Endothelial cell of umbilical vein (primary cell): ENCODE measurements around the gene MARK3. TPM values are rescaled to one million over a fixed set of nuclear protein-coding genes. Genes with fewer than 3 reads are reported as not detected.

ENCODE experiments used
- BruUV-seq: library from RNA; stranded (reverse); fragments of 400-500 nt; replicated peaks from 2 replicates; lab custom pipeline; 2021; lab: Mats Ljungman, UMichigan
- CTCF ChIA-PET: fragments of 300-600, 350-600 bp; sonication (Branson Sonifier 250); formaldehyde crosslinking; loops from one replicate; lab custom pipeline; 2021; ENCODE audit warnings: antibody characterized with exemption, inconsistent platforms; lab: Charles Lee
- POLR2A ChIA-PET: fragments of 300-600, 350-600 bp; sonication (Branson Sonifier 250); formaldehyde crosslinking; loops from one replicate; lab custom pipeline; 2021; ENCODE audit warnings: antibody characterized with exemption, inconsistent platforms; lab: Charles Lee
- DNase-seq: peaks from one replicate; pipeline ENCODE4 v3.0.0-alpha.2; 2011; ENCODE audit warnings: low read depth, low spot score
- FAIRE-seq: peaks from 2 replicates; lab custom pipeline; 2011; peaks lifted over from hg19 to GRCh38; lab: Jason Lieb, UNC
- H2AFZ ChIP-seq: 2 replicates; pipeline ENCODE4 v1.6.0; 2012; ENCODE audit warnings: low read depth, low read length, control low read depth, inconsistent platforms
- H3K27ac ChIP-seq: 2 replicates; pipeline ENCODE4 v1.5.1; 2011; ENCODE audit warnings: low read depth, mild to moderate bottlenecking, control low read depth, low read length, moderate library complexity; ENCODE audit not compliant: insufficient read depth
- H3K27me3 ChIP-seq, 2 experiments: 2 replicates each; pipeline versions ENCODE4 v1.6.0 to v1.6.1; 2011; ENCODE audit warnings: low read length in 2 of 2, mixed read lengths in 1 of 2; ENCODE audit not compliant: control insufficient read depth in 2 of 2, insufficient read depth in 2 of 2
- H3K36me3 ChIP-seq, 2 experiments: 2 replicates in 1 of 2; 3 replicates in 1 of 2; pipeline ENCODE4 v1.5.1; 2011; ENCODE audit warnings: low read length in 2 of 2, mild to moderate bottlenecking in 1 of 2, moderate library complexity in 1 of 2; ENCODE audit not compliant: control insufficient read depth in 2 of 2, insufficient read depth in 2 of 2; ENCODE audit errors: extremely low read depth in 1 of 2
- H3K4me1 ChIP-seq: 3 replicates; pipeline ENCODE4 v1.5.1; 2011; ENCODE audit warnings: mild to moderate bottlenecking, low read length; ENCODE audit not compliant: control insufficient read depth, insufficient read depth; ENCODE audit errors: extremely low read depth
- H3K4me2 ChIP-seq: 2 replicates; pipeline ENCODE4 v1.6.1; 2011; ENCODE audit warnings: low read length, control low read depth, mixed read lengths; ENCODE audit not compliant: insufficient read depth
- H3K4me3 ChIP-seq, 3 experiments: fragments of 200-600 bp in 1 of 3; sonication (generic), shearing (Covaris generic) in 1 of 3; replicated peaks in 1 of 3; 2 replicates each; pipeline ENCODE4 v1.5.1; 2011 to 2016; ENCODE audit warnings: control low read depth in 3 of 3, low read length in 3 of 3, mild to moderate bottlenecking in 2 of 3, inconsistent platforms in 1 of 3, low read depth in 1 of 3, moderate library complexity in 1 of 3; ENCODE audit not compliant: insufficient read depth in 1 of 3
- H3K79me2 ChIP-seq: 2 replicates; pipeline ENCODE4 v1.6.0; 2012; ENCODE audit warnings: low read length, inconsistent platforms; ENCODE audit not compliant: control insufficient read depth, insufficient read depth
- H3K9ac ChIP-seq: replicated peaks from 2 replicates; pipeline ENCODE3; 2011; ENCODE audit warnings: low read length, control low read depth; ENCODE audit not compliant: insufficient read depth; ENCODE audit errors: extremely low read depth
- H3K9me1 ChIP-seq: replicated peaks from 3 replicates; pipeline ENCODE4 v1.6.0; 2011; ENCODE audit warnings: mild to moderate bottlenecking, low read length; ENCODE audit not compliant: control insufficient read depth, insufficient read depth; ENCODE audit errors: extremely low read depth
- H3K9me3 ChIP-seq: replicated peaks from 2 replicates; pipeline ENCODE4 v1.5.1; 2012; ENCODE audit warnings: low read length, inconsistent platforms; ENCODE audit not compliant: control insufficient read depth, insufficient read depth
- H4K20me1 ChIP-seq: replicated peaks from 2 replicates; pipeline ENCODE3; 2011; ENCODE audit warnings: mild to moderate bottlenecking, low read length; ENCODE audit not compliant: control insufficient read depth, insufficient read depth; ENCODE audit errors: extremely low read depth
- EZH2 ChIP-seq: IDR thresholded peaks from 2 replicates; pipeline ENCODE4 v1.6.1; 2012; ENCODE audit warnings: borderline replicate concordance, low read depth, mild to moderate bottlenecking, moderate library complexity, low read length, inconsistent platforms; ENCODE audit not compliant: severe bottlenecking
- FOS ChIP-seq: IDR thresholded peaks from 2 replicates; pipeline ENCODE4 v1.6.1; 2011; ENCODE audit warnings: mild to moderate bottlenecking, low read length, moderate library complexity, borderline replicate concordance; ENCODE audit not compliant: insufficient read depth
- GATA2 ChIP-seq: IDR thresholded peaks from 2 replicates; pipeline ENCODE4 v1.7.0; 2011; ENCODE audit warnings: low read depth, mild to moderate bottlenecking, moderate library complexity, mixed read lengths, low read length; ENCODE audit not compliant: insufficient read length, insufficient read depth
- JUN ChIP-seq: IDR thresholded peaks from 2 replicates; pipeline ENCODE4 v1.6.1; 2011; ENCODE audit warnings: borderline replicate concordance, low read depth; ENCODE audit not compliant: insufficient read length, insufficient read depth
- MYC ChIP-seq: IDR thresholded peaks from one replicate; pipeline ENCODE4 v1.6.1; 2011; ENCODE audit warnings: mild to moderate bottlenecking, low read depth, low read length
- POLR2A ChIP-seq: IDR thresholded peaks from 2 replicates; pipeline ENCODE4 v1.6.1; 2012; ENCODE audit warnings: low read depth, mild to moderate bottlenecking, control low read depth, low read length
- POLR2AphosphoS5 ChIP-seq: IDR thresholded peaks from 2 replicates; pipeline ENCODE4 v1.6.1; 2012; ENCODE audit warnings: low read depth, mild to moderate bottlenecking, control low read depth, low read length, moderate library complexity; ENCODE audit not compliant: insufficient read depth
- dilution Hi-C: fragments of 300-500 bp; cut with MboI; formaldehyde crosslinking; loops from one replicate; pipeline ENCODE4 v1.15.0; 2019; ENCODE audit warnings: low sequenced_read_pairs; ENCODE audit not compliant: extremely low pct_ligation_motif_present
- intact Hi-C: fragments of 100-400 bp; cut with micrococcal nuclease; formaldehyde crosslinking; loops from one replicate; pipeline ENCODE4 v1.10.0; 2022
- polyA plus RNA-seq, 4 experiments: library from polyadenylated mRNA; depleted of rRNA in 3 of 4; stranded (reverse) in 3 of 4; unstranded in 1 of 4; fragments of >200 nt; gene quantifications; 2 replicates each; pipeline versions ENCODE4 v1.2.1 to v1.2.3, GENCODE V29; 2011 to 2012; ENCODE audit warnings: missing spikeins in 1 of 4
- total RNA-seq: library from RNA; stranded (reverse); gene quantifications from 2 replicates; pipeline ENCODE4 v1.2.3, GENCODE V29; 2021
- TF ChIP-seq, protein P1 (sequence below): IDR thresholded peaks from 2 replicates; pipeline ENCODE4 v1.6.1; 2011; ENCODE audit not compliant: insufficient read depth, insufficient read length
- TF ChIP-seq, protein P2 (sequence below), 2 donors: IDR thresholded peaks; 1 replicate in 1 of 2; 2 replicates in 1 of 2; pipeline ENCODE4 v1.5.1; 2011; ENCODE audit warnings: low read length in 2 of 2, mild to moderate bottlenecking in 2 of 2, moderate library complexity in 2 of 2, control low read depth in 1 of 2, inconsistent platforms in 1 of 2, low read depth in 1 of 2; ENCODE audit not compliant: insufficient read depth in 1 of 2; ENCODE audit errors: extremely low read depth in 1 of 2

Gene MARK3
- total and polyA plus RNA-seq, 2 donors (not counting 3 experiments of a cell fraction or from before 2014, with no cell fraction given) = 46.6 to 96.1 TPM

DNA sequence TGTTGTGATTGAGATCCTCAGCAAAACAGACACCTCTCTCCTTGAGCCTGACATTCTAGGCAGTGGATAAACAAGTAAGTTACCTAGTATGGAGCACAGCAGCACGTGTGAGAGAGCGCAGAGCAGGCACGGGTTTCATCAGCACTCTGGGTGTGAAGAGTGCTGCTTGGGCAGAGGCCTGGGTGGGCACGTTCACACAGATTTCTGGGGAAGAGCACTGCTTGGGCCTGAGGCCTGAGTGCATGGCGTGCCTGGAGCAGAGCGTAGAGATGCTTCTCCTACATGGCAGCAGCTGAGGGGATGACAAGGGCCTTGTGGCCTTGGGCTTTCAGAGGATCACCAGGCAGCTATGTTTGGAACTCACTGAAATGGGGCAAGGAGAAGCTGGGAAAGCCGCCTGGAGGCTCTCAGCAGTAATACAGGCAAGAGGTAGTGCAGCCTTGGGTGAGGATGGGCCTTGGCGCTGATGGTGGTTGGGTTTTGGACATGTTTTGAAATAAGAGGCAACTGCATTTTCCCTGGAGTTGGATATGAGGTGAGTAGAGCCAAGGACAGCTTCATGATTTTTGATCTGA, 119.9 kb downstream of the MARK3 start:
- dilution Hi-C loops = no loop called here
- Histone ChIP-seq H3K4me3 (no peak overlapping the region), H3K9me1 (no peaks in the 10 kb centered on the region), H3K9ac (no peak overlapping the region), H3K4me2 (no peak overlapping the region), H3K9me3 (no peaks in the 10 kb centered on the region), H3K79me2 (no peaks in the 10 kb centered on the region), H3K36me3 (peaks cover 12 to 33% of the 10 kb centered on the region in 2 experiments), H3K27me3 (no peaks in the 10 kb centered on the region), H4K20me1 (no peaks in the 10 kb centered on the region), H3K4me1 (no peaks in the 10 kb centered on the region), H2AFZ (no peak overlapping the region), H3K27ac (no peak overlapping the region)
- CTCF ChIA-PET = interaction anchor here (2.6 kb wide), 1 partner anchor 14 kb away, joined by 17 read pairs; no protein-coding TSS in a partner anchor
- POLR2A ChIA-PET = no interaction called here
- TF ChIP-seq EZH2 = no peak
- TF ChIP-seq GATA2 = no peak
- BruUV-seq = no TSS peak
- FAIRE-seq (no peak), DNase-seq (no peak)
- intact Hi-C loops = no loop called here

- Histone ChIP-seq H3K27me3 (no peaks in the 10 kb centered on the region), H2AFZ (no peak overlapping the region), H3K9me3 (no peaks in the 10 kb centered on the region), H3K9me1 (no peaks in the 10 kb centered on the region), H3K36me3 (peaks cover 11 to 32% of the 10 kb centered on the region in 2 experiments), H3K79me2 (no peaks in the 10 kb centered on the region), H3K4me3 (no peak overlapping the region), H3K9ac (no peak overlapping the region), H3K4me1 (no peaks in the 10 kb centered on the region), H3K27ac (no peak overlapping the region), H3K4me2 (no peak overlapping the region), H4K20me1 (no peaks in the 10 kb centered on the region)
- dilution Hi-C loops (no loop called here), intact Hi-C loops (no loop called here)
- POLR2A ChIA-PET = interaction anchor here (0.6 kb wide), 1 partner anchor 61 kb away, joined by 5 read pairs; no protein-coding TSS in a partner anchor
- BruUV-seq = no TSS peak
- FAIRE-seq = no peak
- TF ChIP-seq GATA2 (no peak), MYC (no peak), POLR2A (no peak), EZH2 (no peak), JUN (no peak), POLR2AphosphoS5 (no peak), FOS (no peak)
- TF ChIP-seq, protein P1, sequence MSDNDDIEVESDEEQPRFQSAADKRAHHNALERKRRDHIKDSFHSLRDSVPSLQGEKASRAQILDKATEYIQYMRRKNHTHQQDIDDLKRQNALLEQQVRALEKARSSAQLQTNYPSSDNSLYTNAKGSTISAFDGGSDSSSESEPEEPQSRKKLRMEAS = no peak
- TF ChIP-seq, protein P2, sequence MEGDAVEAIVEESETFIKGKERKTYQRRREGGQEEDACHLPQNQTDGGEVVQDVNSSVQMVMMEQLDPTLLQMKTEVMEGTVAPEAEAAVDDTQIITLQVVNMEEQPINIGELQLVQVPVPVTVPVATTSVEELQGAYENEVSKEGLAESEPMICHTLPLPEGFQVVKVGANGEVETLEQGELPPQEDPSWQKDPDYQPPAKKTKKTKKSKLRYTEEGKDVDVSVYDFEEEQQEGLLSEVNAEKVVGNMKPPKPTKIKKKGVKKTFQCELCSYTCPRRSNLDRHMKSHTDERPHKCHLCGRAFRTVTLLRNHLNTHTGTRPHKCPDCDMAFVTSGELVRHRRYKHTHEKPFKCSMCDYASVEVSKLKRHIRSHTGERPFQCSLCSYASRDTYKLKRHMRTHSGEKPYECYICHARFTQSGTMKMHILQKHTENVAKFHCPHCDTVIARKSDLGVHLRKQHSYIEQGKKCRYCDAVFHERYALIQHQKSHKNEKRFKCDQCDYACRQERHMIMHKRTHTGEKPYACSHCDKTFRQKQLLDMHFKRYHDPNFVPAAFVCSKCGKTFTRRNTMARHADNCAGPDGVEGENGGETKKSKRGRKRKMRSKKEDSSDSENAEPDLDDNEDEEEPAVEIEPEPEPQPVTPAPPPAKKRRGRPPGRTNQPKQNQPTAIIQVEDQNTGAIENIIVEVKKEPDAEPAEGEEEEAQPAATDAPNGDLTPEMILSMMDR (IDR thresholded peaks at IDR 0.05; ENCODE audit: extremely low read depth in 1 of 2, insufficient read depth in 1 of 2, low read depth in 1 of 2, low read length in 2 of 2) = no peak
- CTCF ChIA-PET = interaction anchor here (1.2 kb wide), 2 partner anchors 11 to 33 kb away, joined by 4 to 8 read pairs; no protein-coding TSS in a partner anchor
- no peak for DNase-seq
Observed at GRCh38 chr14:103507751-103508150, 122.5 kb downstream of the MARK3 start.
